Small intestine (tissue), 7 donors: ENCODE data around the gene GUCA2A. TPM values are rescaled to one million over a fixed set of nuclear protein-coding genes. Genes with fewer than 3 reads are reported as not detected.

Source experiments
- DNase-seq, 2 donors: peaks; one replicate each; pipeline versions ENCODE4 v3.0.0 to v3.0.0-alpha.2; 2013
- FAIRE-seq: peaks from 2 replicates; lab custom pipeline; 2012; peaks lifted over from hg19 to GRCh38; lab: Jason Lieb, UNC
- H3K27ac ChIP-seq, 3 donors: one replicate each; pipeline ENCODE4 v1.5.1; 2013; ENCODE audit warnings: low read length in 2 of 3, mild to moderate bottlenecking in 2 of 3, control low read depth in 1 of 3, inconsistent platforms in 1 of 3, low read depth in 1 of 3, moderate library complexity in 1 of 3
- H3K27me3 ChIP-seq, 3 donors: one replicate each; pipeline ENCODE4 v1.6.1; 2013; ENCODE audit warnings: low read length in 3 of 3, inconsistent platforms in 1 of 3; ENCODE audit not compliant: control insufficient read depth in 3 of 3, insufficient read depth in 3 of 3
- H3K36me3 ChIP-seq, 3 donors: one replicate each; pipeline ENCODE4 v1.6.1; 2013; ENCODE audit warnings: low read length in 3 of 3, inconsistent platforms in 1 of 3, low read depth in 1 of 3, mild to moderate bottlenecking in 1 of 3, moderate library complexity in 1 of 3; ENCODE audit not compliant: control insufficient read depth in 3 of 3, insufficient read depth in 2 of 3
- H3K4me1 ChIP-seq, 3 donors: one replicate each; pipeline ENCODE4 v1.6.1; 2013; ENCODE audit warnings: low read length in 2 of 3, inconsistent platforms in 1 of 3, low read depth in 1 of 3, mild to moderate bottlenecking in 1 of 3, moderate library complexity in 1 of 3; ENCODE audit not compliant: control insufficient read depth in 3 of 3, insufficient read depth in 2 of 3
- H3K4me3 ChIP-seq, 3 donors: one replicate each; pipeline ENCODE4 v1.5.1; 2013; ENCODE audit warnings: low read length in 3 of 3, control low read depth in 1 of 3, inconsistent platforms in 1 of 3, low read depth in 1 of 3, mild to moderate bottlenecking in 1 of 3, moderate library complexity in 1 of 3
- H3K9me3 ChIP-seq, 2 donors: one replicate each; pipeline ENCODE4 v1.6.1; 2013; ENCODE audit warnings: low read depth in 1 of 2, low read length in 1 of 2; ENCODE audit not compliant: control insufficient read depth in 2 of 2, insufficient read depth in 1 of 2
- WGBS, 3 donors: extraction: QIAGEN DNeasy Blood & Tissue Kit; methylation state at CpG; one replicate each; pipeline ENCODE4 v1.1.7; 2013; 5-methylcytosine and 5-hydroxymethylcytosine counted together
- polyA plus RNA-seq, 4 donors: library from polyadenylated mRNA; stranded (reverse) in 3 of 4; unstranded in 1 of 4; fragments of 200-250 nt in 3 of 4; fragments of 120-200 nt in 1 of 4; gene quantifications; one replicate each; pipeline versions ENCODE4 v1.2.1 to v1.2.3, GENCODE V29; 2013
- donor health status: healthy with polysubstance abuse.
- donor health status: control.
- donor health status: control.
- donor health status: Bipolar disorder and iron deficiency.
- donor health status: healthy.

Gene GUCA2A
- polyA plus RNA-seq, 4 donors: 56.3 to 1,041 (median 107) TPM

GRCh38 chr1:42128964-42129363, 35.6 kb downstream of the GUCA2A start:
- 36 to 78% (median 59%) methylated on average over 3 of the region's 3 CpGs for WGBS, 3 donors
- FAIRE-seq: no peak

GRCh38 chr1:42128499-42128898, 36.0 kb downstream of the GUCA2A start:
- no peaks in the 10 kb centered on the region for H3K9me3 ChIP-seq
- FAIRE-seq: no peak

More at GRCh38 chr1:42128964-42129363, 35.6 kb downstream of the GUCA2A start:
- Histone ChIP-seq H3K27me3 (peaks cover 0 to 2% (median 0%) of the 10 kb centered on the region in 3 donors), H3K4me3 (no peak overlapping the region), H3K9me3 (no peaks in the 10 kb centered on the region), H3K27ac (no peak overlapping the region), H3K4me1 (no peaks in the 10 kb centered on the region), H3K36me3 (no peaks in the 10 kb centered on the region)
- DNase-seq: no peak

GRCh38 chr1:42127767-42128166, 36.8 kb downstream of the GUCA2A start:
- Histone ChIP-seq H3K4me3 (no peak overlapping the region), H3K27ac (no peak overlapping the region), H3K27me3 (peaks cover 0 to 2% (median 0%) of the 10 kb centered on the region in 3 donors), H3K9me3 (no peaks in the 10 kb centered on the region), H3K4me1 (no peaks in the 10 kb centered on the region), H3K36me3 (no peaks in the 10 kb centered on the region)
- no peak for FAIRE-seq
- DNase-seq: no peak
- 89 to 94% (median 92%) methylated on average over 6 of the region's 6 CpGs for WGBS, 3 donors

More at GRCh38 chr1:42128499-42128898, 36.0 kb downstream of the GUCA2A start:
- Histone ChIP-seq H3K4me1 (no peaks in the 10 kb centered on the region), H3K4me3 (no peak overlapping the region), H3K27ac (no peak overlapping the region), H3K36me3 (no peaks in the 10 kb centered on the region), H3K27me3 (peaks cover 0 to 2% (median 0%) of the 10 kb centered on the region in 3 donors)
- DNase-seq: no peak
- WGBS, 3 donors: 29 to 55% (median 37%) methylated on average over 2 of the region's 2 CpGs

GRCh38 chr1:42125552-42125951, 39.0 kb downstream of the GUCA2A start:
- H3K4me3 ChIP-seq: no peak overlapping the region

GRCh38 chr1:42122408-42122807, 42.1 kb downstream of the GUCA2A start:
- DNase-seq (no peak), FAIRE-seq (no peak)
- no peaks in the 10 kb centered on the region for H3K4me1 ChIP-seq
- no peaks in the 10 kb centered on the region for H3K36me3 ChIP-seq
- no peak overlapping the region for H3K27ac ChIP-seq
- H3K9me3 ChIP-seq: no peaks in the 10 kb centered on the region
- peaks cover 0 to 2% (median 0%) of the 10 kb centered on the region in 3 donors for H3K27me3 ChIP-seq
- 94 to 99% (median 97%) methylated on average over 3 of the region's 3 CpGs for WGBS, 3 donors
- H3K4me3 ChIP-seq: no peak overlapping the region

More at GRCh38 chr1:42125552-42125951, 39.0 kb downstream of the GUCA2A start:
- FAIRE-seq (no peak), DNase-seq (no peak)
- WGBS, 3 donors: 43 to 85% (median 56%) methylated on average over 1 of the region's 1 CpG
- no peaks in the 10 kb centered on the region for H3K9me3 ChIP-seq
- no peaks in the 10 kb centered on the region for H3K36me3 ChIP-seq
- no peaks in the 10 kb centered on the region for H3K4me1 ChIP-seq
- H3K27ac ChIP-seq: no peak overlapping the region
- peaks cover 0 to 2% (median 0%) of the 10 kb centered on the region in 3 donors for H3K27me3 ChIP-seq

- DNase-seq (no peak), FAIRE-seq (no peak)
- H3K36me3 ChIP-seq: no peaks in the 10 kb centered on the region
- no peaks in the 10 kb centered on the region for H3K4me1 ChIP-seq
- no peak overlapping the region for H3K4me3 ChIP-seq
- 77 to 79% (median 79%) methylated on average over 1 of the region's 1 CpG for WGBS, 3 donors
- no peaks in the 10 kb centered on the region for H3K9me3 ChIP-seq
- H3K27me3 ChIP-seq: peaks cover 0 to 6% (median 0%) of the 10 kb centered on the region in 3 donors
- H3K27ac ChIP-seq: no peak overlapping the region
These were observed 46.4 kb downstream of the GUCA2A start for GRCh38 chr1:42118125-42118524.

GRCh38 chr1:42117214-42117613, 47.3 kb downstream of the GUCA2A start:
- no peak overlapping the region for H3K4me3 ChIP-seq
- H3K27me3 ChIP-seq: peaks cover 0 to 6% (median 0%) of the 10 kb centered on the region in 3 donors
- FAIRE-seq (no peak), DNase-seq (no peak)
- WGBS, 3 donors: 79 to 82% (median 81%) methylated on average over 5 of the region's 5 CpGs
- no peaks in the 10 kb centered on the region for H3K9me3 ChIP-seq
- no peak overlapping the region for H3K27ac ChIP-seq
- no peaks in the 10 kb centered on the region for H3K4me1 ChIP-seq
- no peaks in the 10 kb centered on the region for H3K36me3 ChIP-seq

GRCh38 chr1:42114229-42114628, 50.3 kb downstream of the GUCA2A start:
- no peak for FAIRE-seq
- Histone ChIP-seq H3K36me3 (no peaks in the 10 kb centered on the region), H3K4me1 (no peaks in the 10 kb centered on the region), H3K9me3 (no peaks in the 10 kb centered on the region), H3K27me3 (peaks cover 0 to 6% (median 0%) of the 10 kb centered on the region in 3 donors), H3K27ac (no peak overlapping the region), H3K4me3 (no peak overlapping the region)
- no peak for DNase-seq
- 73 to 81% (median 75%) methylated on average over 5 of the region's 5 CpGs for WGBS, 3 donors
